ENCODE results near the gene TEX22.
"Not testable (repeated sequence)": the region's sequence is repeated elsewhere in the genome, so short reads cannot be mapped to it uniquely, and the experiment has no call there.

TEX22 gene

GRCh38 chr14:105355850-105356604 is 42.3 kb upstream of the TEX22 start:
- Histone ChIP-seq H3K4me3 (ENCODE audit: low read length) (no peak overlapping the region), H3K27ac (ENCODE audit: low read depth, low read length) (peak overlapping the region; percentile 1; the same call in 1 of the 2 replicates), H3K9ac (ENCODE audit: low read depth, low read length) (no peak overlapping the region), H3K27me3 (ENCODE audit: insufficient read depth, low read length) (no peaks in the 10 kb centered on the region), H3K9me3 (ENCODE audit: insufficient read depth, low read depth, low read length) (no peaks in the 10 kb centered on the region), H3K4me1 (ENCODE audit: insufficient read depth, low read length) (no peaks in the 10 kb centered on the region), H3K36me3 (ENCODE audit: insufficient read depth, low read length) (peaks cover 5% of the 10 kb centered on the region; the same call in 1 of the 2 replicates)
- 86% methylated on average over 22 of the region's 22 CpGs for WGBS

- peaks cover 5% of the 10 kb centered on the region; the same call in 1 of the 2 replicates for H3K36me3 ChIP-seq (ENCODE audit: insufficient read depth, low read length)
- no peaks in the 10 kb centered on the region for H3K27me3 ChIP-seq (ENCODE audit: insufficient read depth, low read length)
- no peaks in the 10 kb centered on the region for H3K4me1 ChIP-seq (ENCODE audit: insufficient read depth, low read length)
- H3K9ac ChIP-seq (ENCODE audit: low read depth, low read length), result no peak overlapping the region
- no peak overlapping the region for H3K4me3 ChIP-seq (ENCODE audit: low read length)
- 35% methylated on average over 9 of the region's 9 CpGs for WGBS
- no peak overlapping the region for H3K27ac ChIP-seq (ENCODE audit: low read depth, low read length)
- no peaks in the 10 kb centered on the region for H3K9me3 ChIP-seq (ENCODE audit: insufficient read depth, low read depth, low read length)
Observed at GRCh38 chr14:105356927-105357326, 41.4 kb upstream of the TEX22 start.

DNA sequence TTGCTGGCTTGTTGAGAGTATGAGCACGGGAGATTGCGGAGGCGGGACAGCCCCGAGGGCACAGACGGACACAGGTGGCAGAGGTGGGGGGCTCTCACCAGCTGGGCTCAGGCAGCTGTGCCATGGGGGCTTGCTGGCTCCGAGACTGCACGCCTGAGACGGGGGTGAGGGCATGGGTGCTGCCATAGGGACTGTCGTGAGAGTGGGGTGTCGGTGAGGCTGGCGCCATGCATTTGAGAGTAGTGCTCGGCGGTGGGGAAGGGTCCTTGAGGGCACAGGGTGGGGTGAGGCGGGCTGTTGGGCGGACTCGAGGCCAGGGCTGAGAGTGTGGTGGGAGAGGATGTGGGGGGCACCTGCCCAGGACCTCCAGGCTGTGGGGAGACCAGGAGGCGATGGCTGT is 40.7 kb upstream of the TEX22 start:
- Histone ChIP-seq H3K4me1 (ENCODE audit: insufficient read depth, low read length) (no peaks in the 10 kb centered on the region), H3K27me3 (ENCODE audit: insufficient read depth, low read length) (no peaks in the 10 kb centered on the region; the same call in 1 of the 2 replicates), H3K9ac (ENCODE audit: low read depth, low read length) (no peak overlapping the region), H3K4me3 (ENCODE audit: low read length) (no peak overlapping the region), H3K36me3 (ENCODE audit: insufficient read depth, low read length) (peaks cover 5% of the 10 kb centered on the region; the same call in 1 of the 2 replicates), H3K27ac (ENCODE audit: low read depth, low read length) (no peak overlapping the region), H3K9me3 (ENCODE audit: insufficient read depth, low read depth, low read length) (no peaks in the 10 kb centered on the region)
- 94% methylated on average over 17 of the region's 17 CpGs for WGBS

DNA sequence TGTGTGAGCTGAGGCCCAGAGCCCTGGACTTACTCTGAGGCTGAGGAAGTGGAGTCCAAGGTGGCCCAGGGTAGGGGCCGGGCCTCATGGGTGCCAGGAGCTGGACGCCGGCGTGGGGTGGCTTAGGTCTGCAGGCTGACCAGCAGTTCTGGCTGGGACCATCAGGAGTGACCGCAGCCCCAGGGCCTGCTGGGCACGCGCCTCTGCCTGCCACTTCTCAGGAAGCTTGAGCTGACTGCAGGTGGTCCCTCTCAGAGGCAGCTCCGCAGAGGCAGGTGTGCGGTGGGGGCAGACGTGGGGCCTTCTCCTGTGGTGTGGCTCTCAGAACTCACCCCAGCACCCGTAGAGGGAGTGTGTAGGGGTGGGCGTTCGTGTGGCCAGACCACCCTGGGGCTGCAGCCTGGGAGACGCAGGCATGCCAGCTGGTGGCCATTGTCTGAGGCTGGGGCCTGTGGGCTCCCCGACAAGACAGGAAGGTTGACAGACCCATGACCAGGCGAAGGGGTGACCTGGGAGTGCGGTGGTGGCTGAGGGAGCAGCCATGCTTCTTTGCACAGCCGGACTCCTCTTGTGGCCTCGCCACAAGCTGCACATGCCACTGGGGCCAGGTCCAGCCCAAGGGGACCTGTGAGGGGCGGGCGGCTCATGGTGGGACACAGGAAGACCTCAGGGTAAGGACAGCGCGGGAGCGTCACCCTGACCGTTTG is 40.0 kb upstream of the TEX22 start:
- H3K27me3 ChIP-seq (ENCODE audit: insufficient read depth, low read length), result no peaks in the 10 kb centered on the region; the same call in 1 of the 2 replicates
- 96% methylated on average over 25 of the region's 25 CpGs for WGBS
- H3K9me3 ChIP-seq (ENCODE audit: insufficient read depth, low read depth, low read length), result no peaks in the 10 kb centered on the region
- peaks cover 5% of the 10 kb centered on the region; the same call in 1 of the 2 replicates for H3K36me3 ChIP-seq (ENCODE audit: insufficient read depth, low read length)
- no peaks in the 10 kb centered on the region for H3K4me1 ChIP-seq (ENCODE audit: insufficient read depth, low read length)
- no peak overlapping the region for H3K27ac ChIP-seq (ENCODE audit: low read depth, low read length)
- H3K4me3 ChIP-seq (ENCODE audit: low read length), result no peak overlapping the region
- no peak overlapping the region for H3K9ac ChIP-seq (ENCODE audit: low read depth, low read length)

- H3K9ac ChIP-seq (ENCODE audit: low read depth, low read length), result no peak overlapping the region
- no peaks in the 10 kb centered on the region; the same call in 1 of the 2 replicates for H3K27me3 ChIP-seq (ENCODE audit: insufficient read depth, low read length)
- H3K36me3 ChIP-seq (ENCODE audit: insufficient read depth, low read length), result peaks cover 5% of the 10 kb centered on the region; the same call in 1 of the 2 replicates
- H3K4me3 ChIP-seq (ENCODE audit: low read length), result no peak overlapping the region
- WGBS, result 96% methylated on average over 15 of the region's 16 CpGs
- no peaks in the 10 kb centered on the region for H3K9me3 ChIP-seq (ENCODE audit: insufficient read depth, low read depth, low read length)
- no peaks in the 10 kb centered on the region for H3K4me1 ChIP-seq (ENCODE audit: insufficient read depth, low read length)
- no peak overlapping the region for H3K27ac ChIP-seq (ENCODE audit: low read depth, low read length)
Observed at GRCh38 chr14:105358943-105359342, 39.4 kb upstream of the TEX22 start.

DNA sequence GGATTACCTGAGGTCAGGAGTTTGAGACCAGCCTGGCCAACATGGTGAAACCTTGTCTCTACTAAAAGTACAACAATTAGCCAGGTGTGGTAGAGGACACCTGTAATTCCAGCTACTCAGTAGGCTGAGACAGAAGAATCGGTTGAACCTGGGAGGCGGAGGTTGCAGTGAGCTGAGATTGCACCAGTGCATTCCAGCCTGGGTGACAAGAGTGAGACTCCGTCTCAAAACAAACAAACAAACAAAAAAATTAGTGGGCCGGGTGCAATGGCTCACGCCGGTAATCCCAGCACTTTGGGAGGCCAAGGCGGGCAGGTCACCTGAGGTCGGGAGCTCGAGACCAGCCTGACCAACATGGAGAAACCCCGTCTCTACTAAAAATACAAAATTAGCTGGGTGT is 36.9 kb upstream of the TEX22 start:
- H3K9ac ChIP-seq (ENCODE audit: low read depth, low read length); H3K36me3 ChIP-seq (ENCODE audit: insufficient read depth, low read length); H3K27ac ChIP-seq (ENCODE audit: low read depth, low read length); H3K4me1 ChIP-seq (ENCODE audit: insufficient read depth, low read length); H3K27me3 ChIP-seq (ENCODE audit: insufficient read depth, low read length); H3K9me3 ChIP-seq (ENCODE audit: insufficient read depth, low read depth, low read length); H3K4me3 ChIP-seq (ENCODE audit: low read length): not testable (repeated sequence)
- 96% methylated on average over 9 of the region's 10 CpGs for WGBS

DNA sequence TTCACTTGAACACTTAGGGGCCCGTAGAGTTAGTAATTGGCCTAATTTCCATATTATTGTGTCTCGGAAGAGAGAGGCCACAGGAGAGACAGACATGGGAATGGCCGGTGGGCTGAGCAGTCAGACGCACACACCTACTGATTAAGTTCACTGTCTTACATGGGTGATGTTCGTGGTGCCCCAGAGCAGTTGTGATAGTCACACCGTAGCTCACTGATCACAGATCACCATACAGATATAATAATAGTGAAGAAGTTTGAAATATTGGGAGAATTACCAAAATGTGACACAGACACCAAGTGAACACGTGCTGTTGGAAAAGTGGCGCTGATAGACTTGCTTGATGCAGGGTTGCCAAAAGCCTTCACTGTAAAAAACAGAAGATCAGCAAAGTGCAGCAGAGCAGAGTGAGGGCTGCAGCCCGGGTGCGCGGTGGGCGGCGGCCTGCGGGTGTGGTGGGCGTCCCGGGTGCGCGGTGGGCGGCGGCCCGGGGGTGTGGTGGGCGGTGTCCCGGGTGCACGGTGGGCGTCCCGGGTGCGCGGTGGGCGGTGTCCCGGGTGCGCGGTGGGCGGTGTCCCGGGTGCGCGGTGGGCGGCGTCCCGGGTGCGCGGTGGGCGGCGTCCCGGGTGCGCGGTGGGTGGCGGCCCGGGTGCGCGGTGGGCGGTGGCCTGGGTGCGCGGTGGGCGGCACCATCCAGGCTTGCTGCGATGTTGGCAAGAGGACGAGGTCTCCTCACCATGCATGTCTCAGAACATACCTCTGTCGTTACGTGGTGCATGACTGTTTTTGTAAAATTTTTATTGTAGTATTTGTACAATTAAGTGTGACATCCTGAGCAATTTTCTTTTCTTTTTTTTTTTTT is 34.3 kb upstream of the TEX22 start:
- no peaks in the 10 kb centered on the region; the same call in none of the 2 replicates for H3K27me3 ChIP-seq (ENCODE audit: insufficient read depth, low read length)
- WGBS, result 11% methylated on average over 54 of the region's 58 CpGs
- H3K9ac ChIP-seq (ENCODE audit: low read depth, low read length), result no peak overlapping the region
- H3K9me3 ChIP-seq (ENCODE audit: insufficient read depth, low read depth, low read length), result no peaks in the 10 kb centered on the region
- 0 out of 2 replicates have a peak, but pooled peaks cover under 1% of the 10 kb centered on the region for H3K36me3 ChIP-seq (ENCODE audit: insufficient read depth, low read length)
- H3K27ac ChIP-seq (ENCODE audit: low read depth, low read length), result no peak overlapping the region
- peak overlapping the region; percentile 35 for H3K4me3 ChIP-seq (ENCODE audit: low read length)
- no peaks in the 10 kb centered on the region for H3K4me1 ChIP-seq (ENCODE audit: insufficient read depth, low read length)

DNA sequence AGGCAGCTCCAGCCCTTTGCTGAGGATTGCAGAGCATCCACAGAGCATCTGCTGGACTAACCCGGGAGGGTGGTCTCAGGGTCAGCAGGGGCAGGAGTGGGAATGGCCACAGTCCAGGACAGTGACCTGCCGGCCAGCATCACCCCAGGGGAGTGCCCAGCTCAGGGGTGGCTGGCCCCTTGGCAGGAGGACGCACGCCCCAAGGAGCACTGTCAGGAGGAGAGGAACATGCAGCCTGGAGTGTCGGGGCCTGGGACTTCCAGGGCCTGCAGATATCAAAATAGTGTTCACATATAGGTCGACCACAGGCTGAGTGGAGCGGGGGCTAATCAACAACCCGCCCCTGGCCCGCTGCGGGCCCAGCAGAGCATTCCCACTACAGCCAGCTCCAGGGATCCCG is 33.2 kb upstream of the TEX22 start:
- Histone ChIP-seq H3K9me3 (ENCODE audit: insufficient read depth, low read depth, low read length) (no peaks in the 10 kb centered on the region), H3K9ac (ENCODE audit: low read depth, low read length) (no peak overlapping the region), H3K4me1 (ENCODE audit: insufficient read depth, low read length) (no peaks in the 10 kb centered on the region), H3K36me3 (ENCODE audit: insufficient read depth, low read length) (no peaks in the 10 kb centered on the region), H3K27me3 (ENCODE audit: insufficient read depth, low read length) (no peaks in the 10 kb centered on the region; the same call in none of the 2 replicates), H3K4me3 (ENCODE audit: low read length) (no peak overlapping the region), H3K27ac (ENCODE audit: low read depth, low read length) (no peak overlapping the region)
- 93% methylated on average over 11 of the region's 11 CpGs for WGBS

DNA sequence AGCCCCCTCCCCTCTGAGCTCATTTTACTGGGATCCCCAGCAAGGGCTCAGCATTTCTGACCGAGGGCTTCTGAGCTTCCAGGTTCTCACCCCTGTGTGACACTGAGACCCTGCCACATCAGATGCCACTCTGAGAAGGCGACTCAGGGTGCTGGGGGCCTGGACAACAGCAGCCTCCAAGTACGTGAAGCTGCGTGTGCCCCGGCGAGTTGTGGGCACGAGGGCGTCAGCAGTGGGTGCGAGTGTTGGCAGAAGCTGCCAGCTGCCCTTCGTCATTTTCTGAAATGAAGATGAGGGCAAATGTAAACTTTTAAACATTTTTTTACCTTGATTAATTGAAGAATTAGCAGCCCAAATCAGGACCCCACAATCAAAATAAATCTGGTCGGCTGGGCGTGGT is 32.7 kb upstream of the TEX22 start:
- H3K4me3 ChIP-seq (ENCODE audit: low read length), result no peak overlapping the region
- no peak overlapping the region for H3K9ac ChIP-seq (ENCODE audit: low read depth, low read length)
- no peak overlapping the region for H3K27ac ChIP-seq (ENCODE audit: low read depth, low read length)
- H3K36me3 ChIP-seq (ENCODE audit: insufficient read depth, low read length), result no peaks in the 10 kb centered on the region
- no peaks in the 10 kb centered on the region for H3K4me1 ChIP-seq (ENCODE audit: insufficient read depth, low read length)
- no peaks in the 10 kb centered on the region; the same call in none of the 2 replicates for H3K27me3 ChIP-seq (ENCODE audit: insufficient read depth, low read length)
- WGBS, result 94% methylated on average over 12 of the region's 12 CpGs
- no peaks in the 10 kb centered on the region for H3K9me3 ChIP-seq (ENCODE audit: insufficient read depth, low read depth, low read length)

- Histone ChIP-seq H3K9me3 (ENCODE audit: insufficient read depth, low read depth, low read length) (no peaks in the 10 kb centered on the region), H3K9ac (ENCODE audit: low read depth, low read length) (no peak overlapping the region), H3K27ac (ENCODE audit: low read depth, low read length) (no peak overlapping the region), H3K27me3 (ENCODE audit: insufficient read depth, low read length) (no peaks in the 10 kb centered on the region; the same call in none of the 2 replicates), H3K4me1 (ENCODE audit: insufficient read depth, low read length) (no peaks in the 10 kb centered on the region), H3K36me3 (ENCODE audit: insufficient read depth, low read length) (no peaks in the 10 kb centered on the region), H3K4me3 (ENCODE audit: low read length) (no peak overlapping the region)
- WGBS, result 94% methylated on average over 23 of the region's 23 CpGs
Observed at GRCh38 chr14:105366386-105367074, 31.8 kb upstream of the TEX22 start.
